ENCODE measurements around the gene DMD.

DNA sequence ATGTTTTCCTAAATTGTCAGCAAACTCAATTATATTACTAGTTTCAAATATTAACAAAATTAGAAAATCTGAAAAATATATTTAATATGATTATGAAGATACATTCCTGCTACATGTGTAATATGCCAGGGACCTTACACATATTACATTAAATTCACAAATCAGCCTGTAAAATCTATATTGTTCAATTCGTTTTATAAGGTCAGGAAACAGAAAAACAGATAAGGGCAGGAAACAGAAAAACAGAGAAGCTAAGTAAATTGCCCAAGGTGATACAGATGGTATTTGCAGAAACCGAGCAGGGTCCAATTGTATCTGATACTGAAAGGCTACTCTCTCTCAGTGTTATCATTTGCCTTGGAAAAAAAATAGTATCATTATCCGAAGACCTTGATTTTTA is 739.0 kb downstream of the DMD start:
- TF ChIP-seq, protein P1, sequence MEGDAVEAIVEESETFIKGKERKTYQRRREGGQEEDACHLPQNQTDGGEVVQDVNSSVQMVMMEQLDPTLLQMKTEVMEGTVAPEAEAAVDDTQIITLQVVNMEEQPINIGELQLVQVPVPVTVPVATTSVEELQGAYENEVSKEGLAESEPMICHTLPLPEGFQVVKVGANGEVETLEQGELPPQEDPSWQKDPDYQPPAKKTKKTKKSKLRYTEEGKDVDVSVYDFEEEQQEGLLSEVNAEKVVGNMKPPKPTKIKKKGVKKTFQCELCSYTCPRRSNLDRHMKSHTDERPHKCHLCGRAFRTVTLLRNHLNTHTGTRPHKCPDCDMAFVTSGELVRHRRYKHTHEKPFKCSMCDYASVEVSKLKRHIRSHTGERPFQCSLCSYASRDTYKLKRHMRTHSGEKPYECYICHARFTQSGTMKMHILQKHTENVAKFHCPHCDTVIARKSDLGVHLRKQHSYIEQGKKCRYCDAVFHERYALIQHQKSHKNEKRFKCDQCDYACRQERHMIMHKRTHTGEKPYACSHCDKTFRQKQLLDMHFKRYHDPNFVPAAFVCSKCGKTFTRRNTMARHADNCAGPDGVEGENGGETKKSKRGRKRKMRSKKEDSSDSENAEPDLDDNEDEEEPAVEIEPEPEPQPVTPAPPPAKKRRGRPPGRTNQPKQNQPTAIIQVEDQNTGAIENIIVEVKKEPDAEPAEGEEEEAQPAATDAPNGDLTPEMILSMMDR (conservative IDR thresholded peaks at IDR 0.05; ENCODE audit: low read length): no peak
- no peak for TF ChIP-seq EZH2phosphoT487 (IDR thresholded peaks at IDR 0.05; ENCODE audit: borderline replicate concordance)
